ENCODE data around the gene PPP1R36. TPM values are rescaled to one million over a fixed set of nuclear protein-coding genes. Genes with fewer than 3 reads are reported as not detected.
A peak's percentile ranks its signal among the peaks of the same experiment; 100 is the strongest.

PPP1R36 gene
- total and polyA plus RNA-seq, 5 donors from 2014 or later = 0.28 to 0.32 TPM; not detected in 3

GRCh38 chr14:64594438-64594837, 44.7 kb downstream of the PPP1R36 start:
- no peaks in the 10 kb centered on the region for H3K9me3 Mint-ChIP-seq
- ATAC-seq (ENCODE audit: low read depth in 2 of 2) (no peak), DNase-seq (no peak)
- no peak overlapping the region for H3K27ac Mint-ChIP-seq
- no peak overlapping the region for H3K4me3 ChIP-seq (ENCODE audit: low read depth, low read length)
- H3K27me3 ChIP-seq (ENCODE audit: control insufficient read depth, insufficient read depth, low read length) = peaks cover 2% of the 10 kb centered on the region
- H3K4me1 Mint-ChIP-seq = peaks cover 0 to 5% (median 0%) of the 10 kb centered on the region in 4 donors
- H3K27ac ChIP-seq (ENCODE audit: insufficient read depth, low read length, poor library complexity, severe bottlenecking) = no peak overlapping the region
- H3K27me3 Mint-ChIP-seq = peaks cover 12% of the 10 kb centered on the region
- peaks cover 6% of the 10 kb centered on the region for H3K36me3 Mint-ChIP-seq
- no peaks in the 10 kb centered on the region for H3K36me3 ChIP-seq (ENCODE audit: control insufficient read depth, insufficient read depth, low read length)
- H3K9me3 ChIP-seq (ENCODE audit: control insufficient read depth in 2 of 2, low read length in 2 of 2) = no peaks in the 10 kb centered on the region
- no peaks in the 10 kb centered on the region for H3K4me1 ChIP-seq (ENCODE audit: control insufficient read depth, insufficient read depth, low read length, poor library complexity, severe bottlenecking)
- no peak overlapping the region for H3K4me3 Mint-ChIP-seq

- Mint-ChIP-seq H3K4me1 (peaks cover 0 to 5% (median 0%) of the 10 kb centered on the region in 4 donors), H3K36me3 (no peaks in the 10 kb centered on the region), H3K27me3 (peaks cover 15% of the 10 kb centered on the region), H3K9me3 (no peaks in the 10 kb centered on the region), H3K4me3 (no peak overlapping the region), H3K27ac (no peak overlapping the region)
- Histone ChIP-seq H3K27me3 (ENCODE audit: control insufficient read depth, insufficient read depth, low read length) (peaks cover 2% of the 10 kb centered on the region), H3K36me3 (ENCODE audit: control insufficient read depth, insufficient read depth, low read length) (no peaks in the 10 kb centered on the region), H3K27ac (ENCODE audit: insufficient read depth, low read length, poor library complexity, severe bottlenecking) (no peak overlapping the region), H3K9me3 (ENCODE audit: control insufficient read depth in 2 of 2, low read length in 2 of 2) (no peaks in the 10 kb centered on the region), H3K4me3 (ENCODE audit: low read depth, low read length) (no peak overlapping the region), H3K4me1 (ENCODE audit: control insufficient read depth, insufficient read depth, low read length, poor library complexity, severe bottlenecking) (no peaks in the 10 kb centered on the region)
- DNase-seq = peak in 1 of 3 donors; percentile 57
- peak; percentile 45 to 63 for ATAC-seq (ENCODE audit: low read depth in 2 of 2)
These were observed 48.6 kb downstream of the PPP1R36 start for GRCh38 chr14:64598404-64598803.

- ATAC-seq (ENCODE audit: low read depth in 2 of 2) (no peak), DNase-seq (no peak)
- Mint-ChIP-seq H3K36me3 (no peaks in the 10 kb centered on the region), H3K4me1 (peaks cover 0 to 5% (median 0%) of the 10 kb centered on the region in 4 donors), H3K27me3 (peaks cover 28% of the 10 kb centered on the region), H3K4me3 (no peak overlapping the region), H3K27ac (no peak overlapping the region), H3K9me3 (no peaks in the 10 kb centered on the region)
- Histone ChIP-seq H3K27me3 (ENCODE audit: control insufficient read depth, insufficient read depth, low read length) (peaks cover 5% of the 10 kb centered on the region), H3K4me3 (ENCODE audit: low read depth, low read length) (no peak overlapping the region), H3K27ac (ENCODE audit: insufficient read depth, low read length, poor library complexity, severe bottlenecking) (no peak overlapping the region), H3K36me3 (ENCODE audit: control insufficient read depth, insufficient read depth, low read length) (no peaks in the 10 kb centered on the region), H3K4me1 (ENCODE audit: control insufficient read depth, insufficient read depth, low read length, poor library complexity, severe bottlenecking) (no peaks in the 10 kb centered on the region), H3K9me3 (ENCODE audit: control insufficient read depth in 2 of 2, low read length in 2 of 2) (no peaks in the 10 kb centered on the region)
These were observed 51.8 kb downstream of the PPP1R36 start for GRCh38 chr14:64601571-64601970.

GRCh38 chr14:64602826-64603225, 53.1 kb downstream of the PPP1R36 start:
- Mint-ChIP-seq H3K27ac (no peak overlapping the region), H3K27me3 (peaks cover 32% of the 10 kb centered on the region), H3K9me3 (no peaks in the 10 kb centered on the region), H3K4me1 (peaks cover 0 to 5% (median 0%) of the 10 kb centered on the region in 4 donors), H3K36me3 (no peaks in the 10 kb centered on the region), H3K4me3 (no peak overlapping the region)
- H3K4me1 ChIP-seq (ENCODE audit: control insufficient read depth, insufficient read depth, low read length, poor library complexity, severe bottlenecking) = no peaks in the 10 kb centered on the region
- H3K27me3 ChIP-seq (ENCODE audit: control insufficient read depth, insufficient read depth, low read length) = peaks cover 5% of the 10 kb centered on the region
- ATAC-seq (ENCODE audit: low read depth in 2 of 2) (no peak), DNase-seq (no peak)
- H3K36me3 ChIP-seq (ENCODE audit: control insufficient read depth, insufficient read depth, low read length) = no peaks in the 10 kb centered on the region
- H3K27ac ChIP-seq (ENCODE audit: insufficient read depth, low read length, poor library complexity, severe bottlenecking) = no peak overlapping the region
- no peak overlapping the region for H3K4me3 ChIP-seq (ENCODE audit: low read depth, low read length)
- H3K9me3 ChIP-seq (ENCODE audit: control insufficient read depth in 2 of 2, low read length in 2 of 2) = no peaks in the 10 kb centered on the region

- Histone ChIP-seq H3K36me3 (ENCODE audit: control insufficient read depth, insufficient read depth, low read length) (no peaks in the 10 kb centered on the region), H3K4me1 (ENCODE audit: control insufficient read depth, insufficient read depth, low read length, poor library complexity, severe bottlenecking) (no peaks in the 10 kb centered on the region), H3K27ac (ENCODE audit: insufficient read depth, low read length, poor library complexity, severe bottlenecking) (no peak overlapping the region), H3K9me3 (ENCODE audit: control insufficient read depth in 2 of 2, low read length in 2 of 2) (no peaks in the 10 kb centered on the region), H3K27me3 (ENCODE audit: control insufficient read depth, insufficient read depth, low read length) (peaks cover 5% of the 10 kb centered on the region), H3K4me3 (ENCODE audit: low read depth, low read length) (no peak overlapping the region)
- no peak for ATAC-seq (ENCODE audit: low read depth in 2 of 2)
- Mint-ChIP-seq H3K4me3 (no peak overlapping the region), H3K27me3 (peaks cover 25% of the 10 kb centered on the region), H3K9me3 (no peaks in the 10 kb centered on the region), H3K4me1 (no peaks in the 10 kb centered on the region), H3K36me3 (no peaks in the 10 kb centered on the region), H3K27ac (no peak overlapping the region)
- no peak for DNase-seq
These were observed 54.2 kb downstream of the PPP1R36 start for GRCh38 chr14:64604001-64604400.

GRCh38 chr14:64604881-64605280, 55.1 kb downstream of the PPP1R36 start:
- no peaks in the 10 kb centered on the region for H3K9me3 ChIP-seq (ENCODE audit: control insufficient read depth in 2 of 2, low read length in 2 of 2)
- DNase-seq (no peak), ATAC-seq (ENCODE audit: low read depth in 2 of 2) (no peak)
- H3K36me3 ChIP-seq (ENCODE audit: control insufficient read depth, insufficient read depth, low read length) = no peaks in the 10 kb centered on the region
- H3K27me3 ChIP-seq (ENCODE audit: control insufficient read depth, insufficient read depth, low read length) = peaks cover 5% of the 10 kb centered on the region
- Mint-ChIP-seq H3K4me1 (no peaks in the 10 kb centered on the region), H3K4me3 (no peak overlapping the region), H3K27ac (no peak overlapping the region), H3K36me3 (no peaks in the 10 kb centered on the region), H3K9me3 (no peaks in the 10 kb centered on the region), H3K27me3 (peaks cover 30% of the 10 kb centered on the region)
- no peaks in the 10 kb centered on the region for H3K4me1 ChIP-seq (ENCODE audit: control insufficient read depth, insufficient read depth, low read length, poor library complexity, severe bottlenecking)
- no peak overlapping the region for H3K4me3 ChIP-seq (ENCODE audit: low read depth, low read length)
- H3K27ac ChIP-seq (ENCODE audit: insufficient read depth, low read length, poor library complexity, severe bottlenecking) = no peak overlapping the region

- Histone ChIP-seq H3K36me3 (ENCODE audit: control insufficient read depth, insufficient read depth, low read length) (no peaks in the 10 kb centered on the region), H3K9me3 (ENCODE audit: control insufficient read depth in 2 of 2, low read length in 2 of 2) (no peaks in the 10 kb centered on the region), H3K4me3 (ENCODE audit: low read depth, low read length) (no peak overlapping the region), H3K27ac (ENCODE audit: insufficient read depth, low read length, poor library complexity, severe bottlenecking) (no peak overlapping the region), H3K27me3 (ENCODE audit: control insufficient read depth, insufficient read depth, low read length) (peaks cover 5% of the 10 kb centered on the region), H3K4me1 (ENCODE audit: control insufficient read depth, insufficient read depth, low read length, poor library complexity, severe bottlenecking) (no peaks in the 10 kb centered on the region)
- H3K27ac Mint-ChIP-seq = no peak overlapping the region
- H3K9me3 Mint-ChIP-seq = no peaks in the 10 kb centered on the region
- no peaks in the 10 kb centered on the region for H3K36me3 Mint-ChIP-seq
- no peaks in the 10 kb centered on the region for H3K4me1 Mint-ChIP-seq
- no peak for ATAC-seq (ENCODE audit: low read depth in 2 of 2)
- H3K27me3 Mint-ChIP-seq = peaks cover 31% of the 10 kb centered on the region
- no peak overlapping the region for H3K4me3 Mint-ChIP-seq
- DNase-seq = no peak
These were observed 56.3 kb downstream of the PPP1R36 start for GRCh38 chr14:64605926-64606685.
